HG02642 (cell line): ENCODE data around the gene CD86.
"Not testable (repeated sequence)": the region's sequence is repeated elsewhere in the genome, so short reads cannot be mapped to it uniquely, and the experiment has no call there.

Source experiments
- ATAC-seq: cut with Tn5 transposase; IDR thresholded peaks from one replicate; pipeline ENCODE4 v1.9.1; 2021; ENCODE audit warnings: mild to moderate bottlenecking; ENCODE audit not compliant: unreplicated experiment, poor library complexity

The CD86 gene

DNA sequence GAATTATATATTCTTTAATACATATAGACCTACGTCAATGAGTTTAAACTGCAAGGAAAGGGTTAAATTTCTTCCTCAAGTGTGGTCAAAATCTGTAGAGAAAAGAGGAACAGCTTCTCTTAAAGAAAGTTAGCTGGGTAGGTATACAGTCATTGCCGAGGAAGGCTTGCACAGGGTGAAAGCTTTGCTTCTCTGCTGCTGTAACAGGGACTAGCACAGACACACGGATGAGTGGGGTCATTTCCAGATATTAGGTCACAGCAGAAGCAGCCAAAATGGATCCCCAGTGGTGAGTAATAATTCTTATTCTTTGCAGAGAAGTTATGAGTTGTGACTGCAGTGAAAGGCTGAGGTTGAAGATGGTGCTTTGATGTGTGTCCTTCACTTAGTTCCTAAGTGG, at the start of gene CD86:
TSS of gene CD86 (plus strand) at position 148 of the 400 bp plus-strand sequence. CDS start at position 276, 128 bp downstream.
- ATAC-seq = peak; percentile 94

DNA sequence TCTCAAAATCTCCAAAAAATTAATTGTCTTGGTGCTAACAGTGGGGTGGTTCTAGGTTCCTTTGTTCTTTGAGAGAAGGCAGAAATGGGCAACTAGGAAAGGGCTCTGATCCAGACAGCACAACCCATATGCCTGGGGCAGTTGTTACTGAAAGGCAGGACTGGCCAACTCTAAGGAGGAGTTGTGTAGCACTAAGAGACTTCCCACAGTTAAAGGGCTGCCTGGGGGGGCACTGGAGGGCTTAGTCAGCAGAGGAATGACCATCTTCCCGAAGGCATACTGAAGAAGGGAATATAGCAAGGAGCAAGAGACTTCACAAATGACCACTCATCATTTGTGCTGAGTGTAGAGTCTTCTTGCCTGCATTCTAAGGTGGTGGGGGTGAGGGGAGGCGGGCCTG, 48.9 kb upstream of the CD86 start:
- ATAC-seq = no peak

DNA sequence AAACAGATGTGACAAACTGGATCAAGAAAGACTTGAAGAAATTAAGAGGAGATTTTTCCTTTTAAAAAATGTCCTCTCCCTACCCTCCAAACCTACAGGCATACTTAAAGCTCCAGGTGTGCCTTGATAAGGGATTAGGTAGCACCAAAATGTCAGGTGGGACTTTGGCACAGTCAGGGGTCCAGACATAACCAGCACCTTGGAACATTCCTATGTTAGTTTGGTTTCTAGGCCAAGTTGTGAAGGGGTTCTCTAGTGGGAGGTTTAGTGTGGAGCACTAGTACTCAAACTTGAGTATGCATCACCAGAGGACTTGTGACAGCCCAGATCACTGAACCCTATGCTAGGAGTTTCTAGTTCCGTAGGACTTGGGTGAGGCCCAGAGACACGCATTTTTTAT, 47.0 kb upstream of the CD86 start:
- ATAC-seq = no peak

GRCh38 chr3:122010506-122010905, 44.7 kb upstream of the CD86 start:
- ATAC-seq = no peak

DNA sequence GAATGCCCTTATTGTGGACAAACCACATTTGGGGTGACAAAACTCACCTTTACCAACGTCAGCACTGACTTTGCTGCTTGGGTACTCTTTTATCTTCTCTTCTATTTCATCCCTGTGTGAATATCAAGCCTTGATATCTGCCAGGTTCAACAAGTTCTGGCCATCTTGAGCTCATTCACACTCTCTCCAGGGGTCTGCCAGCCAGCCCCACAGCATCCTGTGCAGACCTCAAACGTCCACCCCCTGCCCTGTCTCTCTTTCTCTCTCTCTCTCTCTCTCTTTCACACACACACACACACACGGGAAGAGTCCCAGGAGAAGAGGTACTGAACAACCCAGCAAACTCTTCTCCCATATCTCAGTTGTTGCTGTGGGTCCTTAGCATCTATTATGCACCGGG, 43.8 kb upstream of the CD86 start:
- no peak for ATAC-seq

- no peak for ATAC-seq
Observed at GRCh38 chr3:122012821-122013220, 42.3 kb upstream of the CD86 start.

DNA sequence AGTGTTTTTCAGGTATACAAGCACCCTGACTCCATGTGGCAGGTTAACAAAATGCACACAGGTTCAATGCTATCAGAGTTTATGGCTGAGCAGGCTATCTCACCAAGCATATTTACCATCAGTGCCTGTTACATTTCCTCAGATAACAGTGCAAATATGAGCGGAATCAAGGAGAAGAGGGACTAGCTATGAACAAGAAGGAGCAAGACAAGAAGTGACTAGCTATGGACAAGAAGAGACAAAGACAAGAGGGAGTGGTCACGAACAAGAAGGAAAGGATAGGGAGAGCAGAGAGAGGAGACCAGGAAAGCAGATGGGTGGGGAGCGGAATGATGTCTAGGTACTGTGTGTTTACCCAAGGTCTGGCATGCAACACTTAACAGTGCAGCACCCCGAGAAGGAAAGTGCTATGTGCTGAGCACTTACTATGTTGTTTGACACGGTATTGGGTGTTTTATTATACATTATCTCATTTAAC, 41.7 kb upstream of the CD86 start:
- no peak for ATAC-seq

- peak; percentile 85 for ATAC-seq
Observed at GRCh38 chr3:122014741-122015140, 40.4 kb upstream of the CD86 start.

GRCh38 chr3:122019493-122019892, 35.7 kb upstream of the CD86 start:
- ATAC-seq = no peak

DNA sequence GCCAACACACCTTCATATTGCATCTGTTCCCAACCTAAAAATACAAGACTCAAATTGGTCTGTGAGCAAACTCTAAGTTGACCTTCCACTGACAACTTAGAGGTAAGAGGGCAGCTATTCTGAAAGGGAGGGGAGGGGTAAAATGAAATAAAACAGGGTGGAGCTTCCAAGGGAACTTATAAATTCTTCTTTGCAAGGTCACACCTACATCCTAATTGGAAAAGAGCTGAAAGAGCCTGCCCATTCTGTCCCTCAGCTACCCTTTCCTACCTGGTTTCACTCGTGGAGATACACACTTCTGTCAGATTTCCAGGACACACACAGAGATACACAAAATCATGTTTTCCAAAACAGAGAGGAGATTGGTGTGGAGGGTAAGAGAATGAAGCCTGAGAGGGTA, 34.1 kb upstream of the CD86 start:
- ATAC-seq = no peak

DNA sequence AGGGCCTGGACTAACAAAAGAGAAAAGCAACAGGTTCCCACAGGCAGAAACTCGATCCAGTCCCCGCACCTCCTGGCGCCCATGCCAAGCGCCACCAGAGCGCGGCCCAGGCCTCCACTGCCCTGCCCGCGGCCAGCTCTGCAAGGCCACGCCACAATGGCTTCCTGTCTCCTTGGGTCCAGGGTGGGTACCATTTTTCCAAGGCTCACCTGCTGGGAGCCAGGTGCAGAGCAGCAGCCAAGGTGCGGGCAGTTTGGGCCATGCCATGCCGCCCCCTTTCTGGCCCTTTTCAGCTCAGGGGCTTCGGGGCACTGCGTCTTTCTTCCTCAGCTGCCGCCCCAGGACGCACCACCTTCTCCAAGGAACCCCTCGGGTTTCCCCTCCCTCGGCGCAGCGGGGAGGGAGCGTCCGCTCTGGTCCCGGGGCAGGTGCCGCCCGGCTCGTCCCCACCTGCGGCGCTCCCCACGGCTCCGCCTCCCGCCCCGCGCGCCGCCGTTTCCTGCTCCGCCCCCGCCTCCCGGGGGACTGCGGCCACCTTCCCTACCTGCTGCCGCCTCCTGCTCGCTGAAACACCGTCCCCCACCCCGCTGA, 33.3 kb upstream of the CD86 start, which contains the start of gene ILDR1:
TSS of gene ILDR1 (minus strand) at position 437 of the 591 bp plus-strand sequence. CDS start at position 267, 170 bp downstream.
- ATAC-seq = peak; percentile 56

DNA sequence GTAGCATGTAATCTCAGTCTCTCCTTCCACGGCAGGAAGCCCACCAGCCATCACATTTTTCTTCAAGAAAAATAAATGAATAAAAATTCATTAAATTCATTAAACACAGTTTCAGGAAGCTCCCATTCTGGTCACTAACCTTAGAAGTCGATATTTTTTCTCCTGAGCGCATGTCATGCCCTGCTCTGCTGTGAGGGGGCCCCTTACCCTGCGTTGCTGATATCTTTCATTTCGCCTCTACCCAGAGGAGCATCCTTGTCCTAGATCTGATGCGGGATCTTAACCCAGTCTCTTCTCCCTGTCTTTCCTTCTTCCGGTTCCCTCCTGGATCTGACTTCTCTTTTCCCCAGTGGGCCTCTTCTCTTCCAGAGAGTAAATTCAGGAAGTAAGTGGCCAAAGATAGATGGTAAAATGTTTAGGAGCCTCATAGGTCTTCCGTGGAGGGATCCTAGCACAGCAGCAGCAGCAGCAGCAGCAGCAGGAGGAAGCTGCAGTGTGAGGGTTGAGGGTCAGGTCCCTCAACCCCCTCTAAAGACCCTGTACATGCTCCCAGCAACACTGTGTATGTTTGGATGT, 31.7 kb upstream of the CD86 start:
- ATAC-seq = no peak

DNA sequence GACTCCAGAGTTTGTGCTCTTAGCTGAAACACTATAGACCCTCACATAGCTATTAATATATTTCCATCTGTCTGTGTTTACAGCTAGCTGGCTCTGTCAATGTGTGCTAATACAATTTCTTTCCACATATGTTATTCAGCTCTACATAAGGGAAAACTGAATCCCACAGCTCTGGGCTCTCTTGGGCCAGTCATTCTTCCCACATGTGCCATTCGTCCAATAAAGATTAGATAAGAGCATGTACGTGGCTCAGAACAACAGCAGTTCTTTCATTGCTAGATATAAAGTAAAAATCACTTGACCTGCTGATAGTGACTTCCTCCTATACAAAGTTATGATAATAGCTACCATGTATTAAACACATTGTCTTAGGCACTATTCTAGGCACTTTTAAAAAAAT, 30.4 kb upstream of the CD86 start:
- no peak for ATAC-seq

DNA sequence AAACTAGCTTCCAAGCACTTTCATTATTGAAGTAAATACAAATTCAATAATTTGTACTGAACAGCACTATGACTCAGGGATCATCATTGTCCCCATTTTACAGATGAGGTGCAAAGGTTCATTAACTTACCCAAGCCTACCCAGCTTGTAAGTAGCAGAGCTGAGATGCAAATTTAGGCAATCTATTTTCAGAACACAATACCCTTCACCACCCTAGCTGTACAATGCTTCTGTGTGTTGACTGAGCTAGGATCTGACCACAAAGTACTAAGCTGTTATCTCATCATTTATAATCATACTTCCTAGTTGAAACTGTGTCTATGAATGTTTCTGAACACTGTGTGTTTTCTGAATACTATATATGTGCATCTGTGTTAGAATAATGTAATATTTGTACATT, 29.9 kb upstream of the CD86 start:
- ATAC-seq = peak; percentile 76

GRCh38 chr3:122030381-122031122, 24.6 kb upstream of the CD86 start:
- peak; percentile 68 for ATAC-seq

DNA sequence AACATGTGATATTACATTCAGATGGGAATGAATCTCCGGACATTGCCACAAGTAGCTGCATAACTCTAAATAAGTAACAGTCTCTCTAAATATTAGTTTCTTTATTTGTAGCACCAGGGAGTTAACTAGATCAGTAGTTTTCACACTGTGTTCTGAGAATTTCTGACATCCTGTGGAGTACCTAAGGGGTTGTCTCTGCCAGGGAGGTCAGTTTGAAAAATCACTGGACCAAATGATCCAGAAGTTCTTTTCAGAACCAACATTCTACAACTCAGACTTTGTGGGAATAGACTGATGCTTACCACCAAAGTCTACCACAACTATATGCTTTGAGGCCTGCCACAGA, 24.1 kb upstream of the CD86 start:
- peak; percentile 40 for ATAC-seq

- ATAC-seq = no peak
Observed at GRCh38 chr3:122032531-122032930, 22.6 kb upstream of the CD86 start.

GRCh38 chr3:122033023-122033422, 22.1 kb upstream of the CD86 start:
- ATAC-seq = no peak

GRCh38 chr3:122047296-122047695, 7.9 kb upstream of the CD86 start:
- ATAC-seq = not testable (repeated sequence)

DNA sequence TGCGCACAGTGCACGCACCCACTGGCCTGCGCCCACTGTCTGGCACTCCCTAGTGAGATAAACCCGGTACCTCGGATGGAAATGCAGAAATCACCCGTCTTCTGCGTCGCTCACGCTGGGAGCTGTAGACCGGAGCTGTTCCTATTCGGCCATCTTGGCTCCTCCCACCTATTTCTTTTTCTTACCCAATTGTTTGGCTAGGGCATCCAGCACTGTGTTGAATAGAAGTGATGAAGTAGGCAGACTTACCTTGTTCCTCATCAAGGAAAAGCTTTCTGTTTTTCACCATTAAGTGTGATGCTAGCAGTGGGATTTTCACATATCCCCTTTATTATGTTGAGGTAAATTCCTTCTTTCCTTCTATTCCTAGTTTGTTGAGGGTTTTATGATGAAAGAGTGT, 7.4 kb upstream of the CD86 start:
- not testable (repeated sequence) for ATAC-seq

DNA sequence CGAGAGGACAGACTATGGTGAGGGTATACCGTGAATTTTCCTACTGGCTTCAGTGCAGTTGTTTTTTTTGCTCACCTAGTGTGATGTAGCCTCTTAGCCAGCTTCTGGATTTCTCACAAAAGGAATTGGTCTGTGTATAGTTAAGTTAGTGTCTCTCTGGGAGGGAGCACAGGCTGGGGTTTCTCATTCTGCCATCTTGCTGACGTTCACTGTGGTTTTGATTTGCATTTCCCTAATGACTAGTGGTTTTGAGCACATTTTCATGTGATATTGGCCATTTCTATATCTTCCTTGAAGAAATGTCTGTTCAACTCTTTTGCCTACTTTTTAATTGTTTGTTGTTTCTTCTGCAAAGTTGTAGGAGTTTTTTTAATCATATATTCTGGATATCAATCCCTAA, 2.2 kb upstream of the CD86 start:
- no peak for ATAC-seq

DNA sequence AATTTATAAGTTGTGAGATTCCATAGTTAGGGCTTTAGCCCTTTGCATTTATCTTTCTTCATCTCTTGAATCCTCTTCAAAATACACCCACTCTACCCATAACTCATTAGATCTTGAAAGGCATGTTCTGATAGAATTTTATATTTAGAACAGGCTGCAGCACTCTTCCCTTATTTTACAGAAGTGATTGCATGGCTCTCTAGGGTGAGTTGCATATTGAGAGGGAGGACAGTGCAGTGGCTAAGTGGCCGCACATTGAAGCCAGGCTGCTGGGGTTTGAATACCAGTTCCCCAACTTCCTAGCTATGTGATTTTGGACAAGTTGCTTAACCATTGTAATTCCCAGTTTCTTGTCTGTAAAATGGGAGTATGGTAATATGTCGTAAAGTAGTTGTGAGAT, 2.5 kb downstream of the CD86 start:
- ATAC-seq = no peak
